ENCODE data around the gene GNG2. TPM values are rescaled to one million over a fixed set of nuclear protein-coding genes. Genes with fewer than 3 reads are reported as not detected.

GNG2 gene
- total and polyA plus RNA-seq, 2 of the 8 experiments (the other 6 are each of a cell fraction or from before 2014, with no cell fraction given) = 8.2 to 17.9 TPM

- TF ChIP-seq CHD7 (IDR thresholded peaks at IDR 0.05; ENCODE audit: insufficient replicate concordance, low read length) (no peak), TEAD4 (IDR thresholded peaks at IDR 0.05; ENCODE audit: low read depth, low read length) (no peak), SP1 (IDR thresholded peaks at IDR 0.05; ENCODE audit: low read depth, low read length) (no peak), ASH2L (IDR thresholded peaks at IDR 0.05; ENCODE audit: low read length) (no peak), GABPA (IDR thresholded peaks at IDR 0.05; ENCODE audit: borderline replicate concordance, insufficient read depth, low read length) (no peak), TBP (IDR thresholded peaks at IDR 0.05; ENCODE audit: low read depth, low read length) (no peak)
Measured at GRCh38 chr14:51855234-51855633, 5.2 kb upstream of the GNG2 start (continued).
